Upper lobe of left lung (tissue), 6 donors: ENCODE measurements around the gene UBE4B. TPM values are rescaled to one million over a fixed set of nuclear protein-coding genes. Genes with fewer than 3 reads are reported as not detected.
"Not testable (repeated sequence)": the region's sequence is repeated elsewhere in the genome, so short reads cannot be mapped to it uniquely, and the experiment has no call there.

Experiments
- ATAC-seq, 2 donors: fragments of 200-7000 bp; cut with Tn5 transposase; one replicate each; pipeline ENCODE4 v1.9.1; 2022; ENCODE audit warnings: mild to moderate bottlenecking in 2 of 2, moderate library complexity in 2 of 2; ENCODE audit not compliant: low FRiP score in 2 of 2
- DNase-seq, 2 donors: peaks; one replicate each; pipeline ENCODE4 v3.0.0-alpha.2; 2019 to 2020
- H3K27ac ChIP-seq, 4 donors: fragments of 200-600 bp; sonication (generic); one replicate each; pipeline ENCODE4 v1.5.1; 2016 to 2019
- H3K27me3 ChIP-seq, 4 donors: fragments of 200-600 bp; sonication (generic); one replicate each; pipeline ENCODE4 v1.5.1; 2017 to 2019
- H3K36me3 ChIP-seq, 4 donors: fragments of 200-600 bp; sonication (generic); one replicate each; pipeline ENCODE4 v1.5.1; 2016 to 2019
- H3K4me1 ChIP-seq, 4 donors: fragments of 200-600 bp; sonication (generic); one replicate each; pipeline ENCODE4 v1.5.1; 2018 to 2019
- H3K4me3 ChIP-seq, 4 donors: fragments of 200-600 bp; sonication (generic); one replicate each; pipeline ENCODE4 v1.5.1; 2017 to 2019; ENCODE audit warnings: mild to moderate bottlenecking in 2 of 4, moderate library complexity in 1 of 4
- H3K9me3 ChIP-seq, 4 donors: fragments of 200-600 bp; sonication (generic); one replicate each; pipeline ENCODE4 v1.5.1; 2018 to 2019
- CTCF ChIP-seq, 6 experiments: fragments of 450-650 bp in 4 of 6; fragments of 200-600 bp in 2 of 6; sonication (generic) in 2 of 6; IDR thresholded peaks; one replicate each; pipeline ENCODE4 v1.5.1; 2016 to 2019; ENCODE audit warnings: antibody characterized with exemption in 6 of 6
- EP300 ChIP-seq, 4 donors: sonication (generic); formaldehyde crosslinking; IDR thresholded peaks; one replicate each; pipeline ENCODE4 v1.5.1; 2017; ENCODE audit warnings: antibody characterized with exemption in 4 of 4, control low read depth in 2 of 4
- POLR2A ChIP-seq, 4 donors: fragments of 450-650 bp; IDR thresholded peaks; one replicate each; pipeline ENCODE4 v1.5.1; 2016 to 2017; ENCODE audit warnings: antibody characterized with exemption in 4 of 4, mild to moderate bottlenecking in 2 of 4
- POLR2AphosphoS5 ChIP-seq, 2 donors: sonication (generic); formaldehyde crosslinking; IDR thresholded peaks; one replicate each; pipeline ENCODE4 v1.5.1; 2017; ENCODE audit warnings: antibody characterized with exemption in 2 of 2
- WGBS, 2 donors: methylation state at CpG; one replicate each; pipeline ENCODE4 v1.1.5; 2017 to 2018; 5-methylcytosine and 5-hydroxymethylcytosine counted together
- total RNA-seq, 6 donors: library from RNA; depleted of rRNA in 4 of 6; stranded (reverse); fragments of >200 nt in 4 of 6; gene quantifications; one replicate each; pipeline versions ENCODE4 v1.1.0 to v1.2.1, GENCODE V29; 2016 to 2021
- donor health status: DM: no; HTN: no; CAD: no; lungs with moderate emphysema.
- donor health status: DM: no; HTN: yes; CAD: no; lungs with severe emphysema.

The UBE4B gene
- total RNA-seq, 6 donors from 2014 or later: 24.5 to 83.8 (median 42.8) TPM

GRCh38 chr1:10001016-10001665 lies 31.6 kb upstream of the UBE4B start:
- H3K27me3 ChIP-seq: peaks cover 0 to 16% (median 11%) of the 10 kb centered on the region in 4 donors
- peaks cover 0 to 3% (median 0%) of the 10 kb centered on the region in 4 donors for H3K9me3 ChIP-seq
- no peaks in the 10 kb centered on the region for H3K36me3 ChIP-seq
- H3K4me1 ChIP-seq: peaks cover 13 to 16% (median 14%) of the 10 kb centered on the region in 4 donors
- DNase-seq: no peak
- TF ChIP-seq POLR2A (IDR thresholded peaks at IDR 0.05) (no peak), POLR2AphosphoS5 (IDR thresholded peaks at IDR 0.05) (no peak), CTCF (IDR thresholded peaks at IDR 0.05) (no peak), EP300 (IDR thresholded peaks at IDR 0.05) (no peak)
- WGBS, 2 donors: 81 to 82% methylated on average over 8 of the region's 8 CpGs
- ATAC-seq: no peak
- no peak overlapping the region for H3K4me3 ChIP-seq
- H3K27ac ChIP-seq: no peak overlapping the region

- H3K27ac ChIP-seq, ATAC-seq, H3K36me3 ChIP-seq, H3K4me3 ChIP-seq, H3K4me1 ChIP-seq, H3K27me3 ChIP-seq, H3K9me3 ChIP-seq, DNase-seq: not testable (repeated sequence)
- WGBS, 2 donors: 89 to 91% methylated on average over 8 of the region's 8 CpGs
Measured at GRCh38 chr1:10005248-10005647, 27.5 kb upstream of the UBE4B start.

GRCh38 chr1:10007169-10007568 lies 25.6 kb upstream of the UBE4B start:
- Histone ChIP-seq H3K27me3 (no peaks in the 10 kb centered on the region), H3K9me3 (no peaks in the 10 kb centered on the region), H3K4me1 (no peaks in the 10 kb centered on the region), H3K4me3 (no peak overlapping the region), H3K36me3 (no peaks in the 10 kb centered on the region), H3K27ac (no peak overlapping the region)
- TF ChIP-seq POLR2A (IDR thresholded peaks at IDR 0.05): no peak
- TF ChIP-seq CTCF (IDR thresholded peaks at IDR 0.05): no peak
- TF ChIP-seq POLR2AphosphoS5 (IDR thresholded peaks at IDR 0.05): no peak
- TF ChIP-seq EP300 (IDR thresholded peaks at IDR 0.05): no peak
- WGBS, 2 donors: 56 to 70% methylated on average over 4 of the region's 4 CpGs
- no peak for DNase-seq
- no peak for ATAC-seq

GRCh38 chr1:10014016-10014415 lies 18.7 kb upstream of the UBE4B start:
- no peaks in the 10 kb centered on the region for H3K27me3 ChIP-seq
- H3K36me3 ChIP-seq: no peaks in the 10 kb centered on the region
- TF ChIP-seq POLR2A (IDR thresholded peaks at IDR 0.05) (no peak), EP300 (IDR thresholded peaks at IDR 0.05) (no peak), CTCF (IDR thresholded peaks at IDR 0.05) (no peak), POLR2AphosphoS5 (IDR thresholded peaks at IDR 0.05) (no peak)
- H3K4me1 ChIP-seq: no peaks in the 10 kb centered on the region
- H3K9me3 ChIP-seq: no peaks in the 10 kb centered on the region
- WGBS, 2 donors: 84 to 87% methylated on average over 5 of the region's 5 CpGs
- no peak for DNase-seq
- no peak overlapping the region for H3K4me3 ChIP-seq
- no peak overlapping the region for H3K27ac ChIP-seq
- ATAC-seq: no peak

- H3K4me3 ChIP-seq: no peak overlapping the region
- H3K36me3 ChIP-seq: no peaks in the 10 kb centered on the region
- H3K9me3 ChIP-seq: no peaks in the 10 kb centered on the region
- H3K27ac ChIP-seq: no peak overlapping the region
- ATAC-seq (no peak), DNase-seq (no peak)
- TF ChIP-seq EP300 (IDR thresholded peaks at IDR 0.05) (no peak), POLR2AphosphoS5 (IDR thresholded peaks at IDR 0.05) (no peak), POLR2A (IDR thresholded peaks at IDR 0.05) (no peak), CTCF (IDR thresholded peaks at IDR 0.05) (no peak)
- no peaks in the 10 kb centered on the region for H3K27me3 ChIP-seq
- no peaks in the 10 kb centered on the region for H3K4me1 ChIP-seq
Measured at GRCh38 chr1:10019561-10019960, 13.2 kb upstream of the UBE4B start.
